ENCODE results near the gene ITGAD.

DNA sequence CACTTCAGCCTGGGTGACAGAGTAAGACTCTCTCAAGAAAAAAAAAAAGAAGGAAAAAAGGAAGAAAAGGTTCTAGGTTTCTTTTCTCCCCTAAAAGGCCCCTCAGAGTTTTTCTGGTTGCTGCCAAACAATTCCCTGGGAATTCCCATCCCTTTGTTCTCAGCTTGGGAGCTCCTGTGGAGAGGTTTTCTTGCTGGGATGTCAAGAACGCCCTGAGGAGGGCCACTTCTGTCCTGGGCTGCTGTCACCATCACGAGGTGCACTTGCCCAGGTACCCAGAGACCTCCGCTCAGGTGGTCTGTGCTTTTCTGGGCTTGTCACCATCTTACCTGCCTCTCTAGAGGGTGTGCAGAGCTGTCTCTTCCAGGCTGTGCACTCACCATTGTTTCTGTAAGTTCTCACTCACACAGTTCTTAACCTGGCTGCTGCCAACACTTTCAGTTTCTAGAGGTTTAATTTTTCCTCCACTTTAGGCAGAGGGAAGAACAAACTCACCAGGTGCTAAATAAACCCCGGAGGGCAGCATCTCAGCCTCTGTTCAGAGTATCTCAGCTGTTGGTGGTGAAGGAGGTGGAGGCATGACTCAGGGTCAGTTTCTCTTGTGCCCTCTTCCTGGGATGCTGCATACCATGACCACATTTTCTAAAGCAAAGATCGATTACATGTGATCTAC, 37.4 kb downstream of the ITGAD start:
- TF ChIP-seq, protein P1, sequence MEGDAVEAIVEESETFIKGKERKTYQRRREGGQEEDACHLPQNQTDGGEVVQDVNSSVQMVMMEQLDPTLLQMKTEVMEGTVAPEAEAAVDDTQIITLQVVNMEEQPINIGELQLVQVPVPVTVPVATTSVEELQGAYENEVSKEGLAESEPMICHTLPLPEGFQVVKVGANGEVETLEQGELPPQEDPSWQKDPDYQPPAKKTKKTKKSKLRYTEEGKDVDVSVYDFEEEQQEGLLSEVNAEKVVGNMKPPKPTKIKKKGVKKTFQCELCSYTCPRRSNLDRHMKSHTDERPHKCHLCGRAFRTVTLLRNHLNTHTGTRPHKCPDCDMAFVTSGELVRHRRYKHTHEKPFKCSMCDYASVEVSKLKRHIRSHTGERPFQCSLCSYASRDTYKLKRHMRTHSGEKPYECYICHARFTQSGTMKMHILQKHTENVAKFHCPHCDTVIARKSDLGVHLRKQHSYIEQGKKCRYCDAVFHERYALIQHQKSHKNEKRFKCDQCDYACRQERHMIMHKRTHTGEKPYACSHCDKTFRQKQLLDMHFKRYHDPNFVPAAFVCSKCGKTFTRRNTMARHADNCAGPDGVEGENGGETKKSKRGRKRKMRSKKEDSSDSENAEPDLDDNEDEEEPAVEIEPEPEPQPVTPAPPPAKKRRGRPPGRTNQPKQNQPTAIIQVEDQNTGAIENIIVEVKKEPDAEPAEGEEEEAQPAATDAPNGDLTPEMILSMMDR (IDR thresholded peaks at IDR 0.05), result no peak
- TF ChIP-seq ETV6 (CRISPR knock-in tag; IDR thresholded peaks at IDR 0.05) (no peak), KAT7 (CRISPR knock-in tag; IDR thresholded peaks at IDR 0.05; ENCODE audit: borderline replicate concordance) (no peak), JUN (CRISPR knock-in tag; IDR thresholded peaks at IDR 0.05) (no peak), SP1 (CRISPR knock-in tag; conservative IDR thresholded peaks at IDR 0.05) (no peak), ESRRA (CRISPR knock-in tag; IDR thresholded peaks at IDR 0.05; ENCODE audit: borderline replicate concordance) (no peak)
- TF ChIP-seq, protein P2, sequence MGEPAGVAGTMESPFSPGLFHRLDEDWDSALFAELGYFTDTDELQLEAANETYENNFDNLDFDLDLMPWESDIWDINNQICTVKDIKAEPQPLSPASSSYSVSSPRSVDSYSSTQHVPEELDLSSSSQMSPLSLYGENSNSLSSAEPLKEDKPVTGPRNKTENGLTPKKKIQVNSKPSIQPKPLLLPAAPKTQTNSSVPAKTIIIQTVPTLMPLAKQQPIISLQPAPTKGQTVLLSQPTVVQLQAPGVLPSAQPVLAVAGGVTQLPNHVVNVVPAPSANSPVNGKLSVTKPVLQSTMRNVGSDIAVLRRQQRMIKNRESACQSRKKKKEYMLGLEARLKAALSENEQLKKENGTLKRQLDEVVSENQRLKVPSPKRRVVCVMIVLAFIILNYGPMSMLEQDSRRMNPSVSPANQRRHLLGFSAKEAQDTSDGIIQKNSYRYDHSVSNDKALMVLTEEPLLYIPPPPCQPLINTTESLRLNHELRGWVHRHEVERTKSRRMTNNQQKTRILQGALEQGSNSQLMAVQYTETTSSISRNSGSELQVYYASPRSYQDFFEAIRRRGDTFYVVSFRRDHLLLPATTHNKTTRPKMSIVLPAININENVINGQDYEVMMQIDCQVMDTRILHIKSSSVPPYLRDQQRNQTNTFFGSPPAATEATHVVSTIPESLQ (CRISPR knock-in tag; IDR thresholded peaks at IDR 0.05), result no peak
- TF ChIP-seq, protein P3, sequence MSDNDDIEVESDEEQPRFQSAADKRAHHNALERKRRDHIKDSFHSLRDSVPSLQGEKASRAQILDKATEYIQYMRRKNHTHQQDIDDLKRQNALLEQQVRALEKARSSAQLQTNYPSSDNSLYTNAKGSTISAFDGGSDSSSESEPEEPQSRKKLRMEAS (CRISPR knock-in tag; IDR thresholded peaks at IDR 0.05), result no peak
